ENCODE measurements around the gene GORASP2. TPM values are rescaled to one million over a fixed set of nuclear protein-coding genes. Genes with fewer than 3 reads are reported as not detected.

GORASP2 gene
- total and polyA plus RNA-seq, 2 of the 8 experiments (the other 6 are each of a cell fraction or from before 2014, with no cell fraction given) = 86.8 to 214 TPM

GRCh38 chr2:171004833-171005232, 75.8 kb downstream of the GORASP2 start (continued):
- TF ChIP-seq SRF (IDR thresholded peaks at IDR 0.05; ENCODE audit: low read depth, low read length) (no peak), TAF1 (IDR thresholded peaks at IDR 0.05; ENCODE audit: low read depth, low read length) (no peak), FOSL1 (IDR thresholded peaks at IDR 0.05; ENCODE audit: insufficient read depth, low read depth, low read length) (no peak)

Measured in H1 (cell line).